B cell (primary cell): ENCODE results near the gene SLC44A3. TPM values are rescaled to one million over a fixed set of nuclear protein-coding genes. Genes with fewer than 3 reads are reported as not detected.

Experiments used
- ATAC-seq: fragments of 200-7000 bp; cut with Tn5 transposase; one replicate; pipeline ENCODE4 v1.10.0; 2021; ENCODE audit warnings: low read depth, mild to moderate bottlenecking, moderate number of reproducible peaks, moderate library complexity
- CTCF ChIA-PET: fragments of 350-600 bp; sonication (Branson Sonifier 250); formaldehyde crosslinking; loops from one replicate; lab custom pipeline; 2021; ENCODE audit warnings: antibody characterized with exemption, inconsistent platforms; lab: Charles Lee
- POLR2A ChIA-PET: fragments of 350-600 bp; sonication (Branson Sonifier 250); formaldehyde crosslinking; loops from one replicate; lab custom pipeline; 2021; ENCODE audit warnings: antibody characterized with exemption; lab: Charles Lee
- DNase-seq: peaks from one replicate; pipeline ENCODE4 v3.0.0; 2013
- H2AFZ ChIP-seq: 2 replicates; pipeline ENCODE4 v1.6.1; 2012; ENCODE audit warnings: mild to moderate bottlenecking, low read depth, low read length; ENCODE audit not compliant: insufficient read depth, poor library complexity, severe bottlenecking
- H3K27ac ChIP-seq, 2 donors: 1 replicate in 1 of 2; 2 replicates in 1 of 2; pipeline ENCODE4 v1.5.1; 2012 to 2013; ENCODE audit warnings: low read length in 2 of 2, mild to moderate bottlenecking in 2 of 2, moderate library complexity in 1 of 2
- H3K27me3 ChIP-seq, 4 experiments: fragments of 200-600 bp in 1 of 4; sonication (generic) in 1 of 4; replicated peaks in 1 of 4; 1 replicate in 2 of 4; 2 replicates in 2 of 4; pipeline versions ENCODE4 v1.6.1 to v1.7.0; 2013 to 2016; ENCODE audit warnings: low read length in 3 of 4, mild to moderate bottlenecking in 2 of 4, mixed read lengths in 1 of 4, moderate library complexity in 1 of 4; ENCODE audit not compliant: insufficient read depth in 4 of 4, control insufficient read depth in 3 of 4; ENCODE audit errors: control extremely low read depth in 1 of 4
- H3K36me3 ChIP-seq, 2 experiments: replicated peaks in 1 of 2; 1 replicate in 1 of 2; 2 replicates in 1 of 2; pipeline versions ENCODE4 v1.6.1 to v1.7.1; 2013; ENCODE audit warnings: low read length in 1 of 2; ENCODE audit not compliant: insufficient read depth in 2 of 2, control insufficient read depth in 1 of 2; ENCODE audit errors: control extremely low read depth in 1 of 2, extremely low read depth in 1 of 2
- H3K4me1 ChIP-seq, 2 donors: fragments of 200-600 bp in 1 of 2; sonication (generic) in 1 of 2; 1 replicate in 1 of 2; 2 replicates in 1 of 2; pipeline versions ENCODE4 v1.5.1 to v1.6.1; 2013 to 2017; ENCODE audit warnings: low read length in 2 of 2; ENCODE audit not compliant: control insufficient read depth in 2 of 2, insufficient read depth in 2 of 2
- H3K4me2 ChIP-seq: replicated peaks from 2 replicates; pipeline ENCODE3; 2012; ENCODE audit warnings: mild to moderate bottlenecking, low read depth, low read length; ENCODE audit not compliant: poor library complexity, severe bottlenecking
- H3K4me3 ChIP-seq, 5 experiments: fragments of 200-600 bp in 1 of 5; sonication (generic) in 1 of 5; 1 replicate in 3 of 5; 2 replicates in 2 of 5; pipeline versions ENCODE4 v1.5.1 to v1.7.0; 2011 to 2016; ENCODE audit warnings: low read length in 4 of 5, mild to moderate bottlenecking in 4 of 5, low read depth in 2 of 5, control low read depth in 1 of 5, moderate library complexity in 1 of 5; ENCODE audit not compliant: insufficient read depth in 1 of 5; ENCODE audit errors: control extremely low read depth in 1 of 5, extremely low read depth in 1 of 5
- H3K79me2 ChIP-seq: fragments of 200-600 bp; sonication (generic); one replicate; pipeline ENCODE4 v1.6.0; 2016; ENCODE audit warnings: low read length; ENCODE audit not compliant: control insufficient read depth, insufficient read depth
- H3K9ac ChIP-seq: fragments of 200-600 bp; sonication (generic); 2 replicates; pipeline ENCODE4 v1.6.1; 2017; ENCODE audit warnings: mild to moderate bottlenecking, low read length, moderate library complexity
- H3K9me3 ChIP-seq, 3 donors: one replicate each; pipeline versions ENCODE4 v1.6.1 to v1.7.1; 2013; ENCODE audit warnings: low read length in 2 of 3; ENCODE audit not compliant: control insufficient read depth in 2 of 3, insufficient read depth in 1 of 3; ENCODE audit errors: control extremely low read depth in 1 of 3
- H4K20me1 ChIP-seq: 2 replicates; pipeline ENCODE4 v1.6.0; 2012; ENCODE audit warnings: mild to moderate bottlenecking, low read length; ENCODE audit not compliant: insufficient read depth, control insufficient read depth, poor library complexity, severe bottlenecking
- H3K27ac Mint-ChIP-seq: one replicate; pipeline ENCODE4 v1.8.0; 2021; ENCODE audit warnings: mixed read lengths
- H3K27me3 Mint-ChIP-seq: one replicate; pipeline ENCODE4 v1.8.0; 2021; ENCODE audit warnings: mixed read lengths
- H3K4me1 Mint-ChIP-seq: one replicate; pipeline ENCODE4 v1.8.0; 2021; ENCODE audit warnings: mixed read lengths
- H3K4me3 Mint-ChIP-seq: one replicate; pipeline ENCODE4 v1.8.0; 2021; ENCODE audit warnings: mixed read lengths
- H3K9me3 Mint-ChIP-seq: one replicate; pipeline ENCODE4 v1.8.0; 2022; ENCODE audit warnings: mixed read lengths; ENCODE audit not compliant: insufficient read depth
- CTCF ChIP-seq: fragments of 200-600 bp; IDR thresholded peaks from one replicate; pipeline ENCODE4 v1.8.0; 2022; ENCODE audit warnings: antibody characterized with exemption, mild to moderate bottlenecking
- EZH2 ChIP-seq: IDR thresholded peaks from 2 replicates; pipeline ENCODE4 v1.6.1; 2012; ENCODE audit warnings: borderline replicate concordance, low read depth, mild to moderate bottlenecking, moderate library complexity, low read length; ENCODE audit not compliant: insufficient read depth, poor library complexity, severe bottlenecking
- WGBS: methylation state at CpG from one replicate; pipeline ENCODE4 v1.1.5; 2013; ENCODE audit warnings: missing lambda C conversion rate; ENCODE audit not compliant: insufficient coverage; 5-methylcytosine and 5-hydroxymethylcytosine counted together
- intact Hi-C: fragments of 100-400 bp; cut with micrococcal nuclease; formaldehyde crosslinking; loops from one replicate; pipeline ENCODE4 v1.10.0; 2022
- polyA plus RNA-seq: library from polyadenylated mRNA; depleted of rRNA; stranded (reverse); fragments of >200 nt; gene quantifications from 2 replicates; pipeline ENCODE4 v1.2.3, GENCODE V29; 2012
- total RNA-seq, 2 donors: library from RNA; stranded (reverse); fragments of 120-200 nt in 1 of 2; gene quantifications; 1 replicate in 1 of 2; 2 replicates in 1 of 2; pipeline versions ENCODE4 v1.2.3 to v1.2.4, GENCODE V29; 2013 to 2022

Gene SLC44A3
- total and polyA plus RNA-seq, 2 donors (not counting 1 experiment from before 2014, with no cell fraction given): not detected

GRCh38 chr1:94873520-94874351, 53.6 kb downstream of the SLC44A3 start:
- H3K4me3 Mint-ChIP-seq: no peak overlapping the region
- Histone ChIP-seq H3K27me3 (peaks cover 0 to 9% (median 7%) of the 10 kb centered on the region in 4 experiments), H4K20me1 (no peaks in the 10 kb centered on the region), H3K9ac (no peak overlapping the region), H3K27ac (no peak overlapping the region), H3K4me1 (no peaks in the 10 kb centered on the region), H2AFZ (no peak overlapping the region), H3K4me3 (no peak overlapping the region), H3K4me2 (no peak overlapping the region), H3K9me3 (no peaks in the 10 kb centered on the region), H3K79me2 (no peaks in the 10 kb centered on the region), H3K36me3 (no peaks in the 10 kb centered on the region)
- no peaks in the 10 kb centered on the region for H3K9me3 Mint-ChIP-seq
- intact Hi-C loops: no loop called here
- no peak for DNase-seq
- ATAC-seq: no peak
- WGBS: 87% methylated on average over 4 of the region's 7 CpGs
- no peaks in the 10 kb centered on the region for H3K4me1 Mint-ChIP-seq
- H3K27me3 Mint-ChIP-seq: peaks cover 29% of the 10 kb centered on the region
- CTCF ChIA-PET: interaction anchor here (3.3 kb wide), 1 partner anchor 19 kb away, joined by 22 read pairs; no protein-coding TSS in a partner anchor
- no peak overlapping the region for H3K27ac Mint-ChIP-seq
- TF ChIP-seq CTCF: no peak
- TF ChIP-seq EZH2: no peak
- POLR2A ChIA-PET: interaction anchor here (0.5 kb wide), 1 partner anchor 158 kb away, joined by 3 read pairs; no protein-coding TSS in a partner anchor

GRCh38 chr1:94874423-94874822, 54.3 kb downstream of the SLC44A3 start:
- H2AFZ ChIP-seq: no peak overlapping the region
- H3K27me3 Mint-ChIP-seq: peaks cover 29% of the 10 kb centered on the region
- no peaks in the 10 kb centered on the region for H3K4me1 ChIP-seq
- ATAC-seq: no peak
- no peaks in the 10 kb centered on the region for H3K9me3 Mint-ChIP-seq
- no peaks in the 10 kb centered on the region for H4K20me1 ChIP-seq
- H3K4me3 ChIP-seq: no peak overlapping the region
- CTCF ChIA-PET: interaction anchor here (3.3 kb wide), 1 partner anchor 19 kb away, joined by 22 read pairs; no protein-coding TSS in a partner anchor
- no peak overlapping the region for H3K9ac ChIP-seq
- no peak overlapping the region for H3K4me3 Mint-ChIP-seq
- POLR2A ChIA-PET: no interaction called here
- 100% methylated on average over 1 of the region's 6 CpGs for WGBS
- intact Hi-C loops: no loop called here
- H3K4me2 ChIP-seq: no peak overlapping the region
- no peak for DNase-seq
- H3K79me2 ChIP-seq: no peaks in the 10 kb centered on the region
- H3K27ac ChIP-seq: no peak overlapping the region
- H3K9me3 ChIP-seq: no peaks in the 10 kb centered on the region
- H3K4me1 Mint-ChIP-seq: no peaks in the 10 kb centered on the region
- no peaks in the 10 kb centered on the region for H3K36me3 ChIP-seq
- H3K27me3 ChIP-seq: peaks cover 0 to 9% (median 7%) of the 10 kb centered on the region in 4 experiments
- H3K27ac Mint-ChIP-seq: no peak overlapping the region
- TF ChIP-seq EZH2: no peak
- TF ChIP-seq CTCF: no peak
